Thymus (tissue), 11 donors: Measurements from ENCODE around the gene FRRS1L. TPM values are rescaled to one million over a fixed set of nuclear protein-coding genes. Genes with fewer than 3 reads are reported as not detected.

ENCODE experiments used
- DNase-seq, 9 donors: peaks; one replicate each; pipeline ENCODE4 v3.0.0-alpha.2; 2013; ENCODE audit warnings: low spot score in 9 of 9, low read depth in 6 of 9, missing footprints in 1 of 9
- H3K27ac ChIP-seq, 2 donors: one replicate each; pipeline ENCODE4 v1.5.1; 2013; ENCODE audit warnings: control low read depth in 1 of 2, low read depth in 1 of 2, low read length in 1 of 2, mild to moderate bottlenecking in 1 of 2, moderate library complexity in 1 of 2
- H3K27me3 ChIP-seq, 2 donors: one replicate each; pipeline ENCODE4 v1.5.1; 2013; ENCODE audit warnings: low read length in 1 of 2; ENCODE audit not compliant: control insufficient read depth in 2 of 2, insufficient read depth in 1 of 2
- H3K36me3 ChIP-seq, 2 donors: one replicate each; pipeline ENCODE4 v1.5.1; 2013; ENCODE audit warnings: low read length in 1 of 2, mild to moderate bottlenecking in 1 of 2, moderate library complexity in 1 of 2; ENCODE audit not compliant: control insufficient read depth in 2 of 2, insufficient read depth in 2 of 2
- H3K4me1 ChIP-seq, 2 donors: one replicate each; pipeline ENCODE4 v1.5.1; 2013; ENCODE audit warnings: low read length in 2 of 2; ENCODE audit not compliant: control insufficient read depth in 2 of 2, insufficient read depth in 2 of 2
- H3K4me3 ChIP-seq, 2 donors: one replicate each; pipeline ENCODE4 v1.5.1; 2013; ENCODE audit warnings: low read length in 2 of 2, control low read depth in 1 of 2, mild to moderate bottlenecking in 1 of 2
- H3K9me3 ChIP-seq, 2 donors: one replicate each; pipeline ENCODE4 v1.5.1; 2013; ENCODE audit warnings: low read length in 1 of 2, mild to moderate bottlenecking in 1 of 2; ENCODE audit not compliant: control insufficient read depth in 2 of 2, insufficient read depth in 1 of 2
- WGBS: extraction: QIAGEN DNeasy Blood & Tissue Kit; methylation state at CpG from one replicate; pipeline ENCODE4 v1.1.7; 2013; 5-methylcytosine and 5-hydroxymethylcytosine counted together
- polyA plus RNA-seq: library from polyadenylated mRNA; stranded (reverse); fragments of 200-250 nt; gene quantifications from one replicate; pipeline ENCODE4 v1.2.3, GENCODE V29; 2013
- total RNA-seq: library from RNA; stranded (reverse); fragments of 120-200 nt; gene quantifications from one replicate; pipeline ENCODE4 v1.2.4, GENCODE V29; 2013
- donor health status: healthy.

FRRS1L gene
- total and polyA plus RNA-seq, 2 donors: 0.07 to 0.09 TPM

DNA sequence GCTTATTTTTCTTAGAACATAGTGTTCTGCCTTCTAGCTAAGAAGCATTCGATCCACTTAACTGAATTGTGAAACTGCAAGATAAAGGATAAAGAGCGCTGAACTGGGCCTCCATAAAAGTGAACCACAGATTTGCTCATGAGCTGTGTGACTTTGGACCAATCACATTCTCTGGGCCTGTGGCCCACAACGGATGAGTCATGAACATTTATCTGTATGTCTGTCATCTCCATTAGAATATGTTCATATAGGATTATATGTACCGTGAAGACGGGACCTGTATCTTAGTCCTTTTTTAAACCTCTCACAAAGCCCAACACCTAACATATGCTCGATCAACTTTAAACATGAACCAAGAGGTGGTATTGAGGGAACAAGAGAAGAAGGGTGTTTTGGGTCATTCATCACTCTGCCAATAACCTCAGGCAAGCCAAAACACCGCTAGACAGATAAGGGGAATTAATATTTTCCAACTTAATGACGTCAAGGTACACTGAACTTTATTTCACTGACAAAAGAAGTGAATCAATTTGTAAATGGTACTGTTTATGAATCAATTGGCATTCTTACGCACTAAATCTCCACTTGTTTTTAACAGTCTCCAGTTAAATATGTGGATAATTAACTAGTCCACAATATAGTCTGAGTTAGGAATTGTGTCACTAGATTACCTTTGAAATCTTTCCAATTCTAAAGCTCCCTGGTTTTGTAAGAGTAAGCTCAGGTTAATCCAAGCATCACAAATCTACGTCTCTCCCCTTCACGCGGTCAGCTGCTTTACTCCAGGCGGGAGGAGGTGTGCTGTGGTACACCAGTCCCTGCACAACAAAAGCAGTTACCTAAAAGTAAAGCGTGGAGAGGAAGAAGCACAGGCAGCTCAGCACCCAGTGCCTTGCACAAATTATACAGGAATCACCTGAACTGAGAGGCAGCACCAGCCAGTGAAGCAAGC, 48.9 kb downstream of the FRRS1L start:
- DNase-seq: peak in 3 of 9 donors; percentile 21 to 54 (median 34)
- H3K27me3 ChIP-seq: no peaks in the 10 kb centered on the region
- H3K36me3 ChIP-seq: no peaks in the 10 kb centered on the region
- peaks cover 11 to 30% of the 10 kb centered on the region in 2 donors for H3K4me1 ChIP-seq
- H3K9me3 ChIP-seq: no peaks in the 10 kb centered on the region
- WGBS: 64% methylated on average over 14 of the region's 14 CpGs
- H3K27ac ChIP-seq: peak overlapping the region in 1 of 2 donors; percentile 44
- peak overlapping the region; percentile 81 to 86 for H3K4me3 ChIP-seq

DNA sequence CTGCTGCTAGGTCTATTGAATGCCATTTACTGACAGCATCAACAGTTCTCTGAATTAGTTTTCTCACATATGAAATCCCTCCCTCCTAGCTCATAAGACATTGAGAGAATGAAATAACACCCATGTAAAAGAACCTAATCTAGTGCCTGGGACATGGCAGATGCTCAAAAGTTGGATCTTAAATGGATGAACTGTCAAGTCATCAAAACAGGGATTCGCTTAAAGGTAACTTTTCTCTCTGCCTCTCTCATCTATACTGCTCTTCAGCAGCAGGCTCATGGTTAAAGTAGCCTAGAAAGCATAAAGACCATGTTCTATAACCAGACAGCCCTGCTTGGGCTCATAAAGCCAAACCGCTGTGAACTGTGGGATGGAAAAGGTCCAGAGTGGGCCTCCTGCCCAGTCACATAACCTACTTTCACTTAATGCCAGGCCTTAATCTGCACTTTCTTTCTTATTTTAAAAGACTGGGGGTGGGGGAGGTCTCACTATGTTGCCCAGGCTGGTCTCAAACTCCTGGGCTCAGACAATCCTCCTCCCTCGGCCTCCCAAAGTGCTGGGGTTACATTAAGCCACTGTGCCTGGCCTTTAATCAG, 51.0 kb downstream of the FRRS1L start:
- Histone ChIP-seq H3K27me3 (no peaks in the 10 kb centered on the region), H3K4me3 (no peak overlapping the region), H3K9me3 (no peaks in the 10 kb centered on the region), H3K4me1 (peaks cover 11 to 25% of the 10 kb centered on the region in 2 donors), H3K27ac (no peak overlapping the region), H3K36me3 (no peaks in the 10 kb centered on the region)
- no peak for DNase-seq
- 98% methylated on average over 3 of the region's 3 CpGs for WGBS

- Histone ChIP-seq H3K9me3 (no peaks in the 10 kb centered on the region), H3K36me3 (no peaks in the 10 kb centered on the region), H3K27me3 (no peaks in the 10 kb centered on the region), H3K4me3 (no peak overlapping the region), H3K4me1 (peaks cover 9 to 19% of the 10 kb centered on the region in 2 donors), H3K27ac (no peak overlapping the region)
- DNase-seq: no peak
- 96% methylated on average over 3 of the region's 3 CpGs for WGBS
Observed at GRCh38 chr9:109114670-109115069, 52.4 kb downstream of the FRRS1L start.

DNA sequence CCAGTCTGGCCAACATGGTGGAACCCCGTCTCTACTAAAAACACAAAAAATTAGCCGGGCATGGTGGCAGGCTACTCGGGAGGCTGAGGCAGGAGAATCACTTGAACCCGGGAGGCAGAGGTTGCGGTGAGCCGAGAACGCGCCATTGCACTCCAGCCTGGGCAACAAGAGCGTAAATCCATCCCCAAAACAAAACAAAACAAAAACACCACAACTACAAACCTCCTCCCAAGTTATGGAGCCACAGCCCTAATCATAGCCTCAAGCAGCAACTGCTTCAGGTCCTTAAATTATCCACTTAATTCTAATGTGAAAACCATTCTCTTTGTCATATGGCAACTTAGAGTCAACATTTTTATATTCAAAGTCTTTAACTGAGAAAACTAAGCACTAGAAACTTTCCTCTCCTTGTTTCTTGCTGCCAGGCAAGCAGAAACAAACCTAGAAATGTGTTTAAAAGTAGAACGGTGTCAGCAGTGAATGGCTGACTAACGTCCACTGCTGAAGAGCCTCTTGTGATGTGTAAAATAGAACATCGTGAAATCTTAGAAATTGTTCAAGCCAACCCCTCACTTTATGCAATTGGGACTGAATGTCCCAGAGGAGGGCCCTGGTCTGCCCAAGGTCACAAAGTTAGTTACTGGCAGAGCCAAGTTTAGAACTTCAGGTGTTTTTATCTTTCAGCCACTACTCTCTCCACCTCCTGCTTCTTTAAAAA, 53.0 kb downstream of the FRRS1L start:
- no peaks in the 10 kb centered on the region for H3K36me3 ChIP-seq
- no peak overlapping the region for H3K27ac ChIP-seq
- H3K27me3 ChIP-seq: no peaks in the 10 kb centered on the region
- DNase-seq: no peak
- WGBS: 96% methylated on average over 12 of the region's 12 CpGs
- H3K4me3 ChIP-seq: no peak overlapping the region
- H3K4me1 ChIP-seq: peaks cover 9 to 18% of the 10 kb centered on the region in 2 donors
- no peaks in the 10 kb centered on the region for H3K9me3 ChIP-seq

- peaks cover 5 to 11% of the 10 kb centered on the region in 2 donors for H3K4me1 ChIP-seq
- 92% methylated on average over 3 of the region's 3 CpGs for WGBS
- no peak overlapping the region for H3K27ac ChIP-seq
- DNase-seq: no peak
- no peaks in the 10 kb centered on the region for H3K27me3 ChIP-seq
- no peak overlapping the region for H3K4me3 ChIP-seq
- H3K36me3 ChIP-seq: no peaks in the 10 kb centered on the region
- no peaks in the 10 kb centered on the region for H3K9me3 ChIP-seq
Observed at GRCh38 chr9:109113254-109113653, 53.8 kb downstream of the FRRS1L start.

DNA sequence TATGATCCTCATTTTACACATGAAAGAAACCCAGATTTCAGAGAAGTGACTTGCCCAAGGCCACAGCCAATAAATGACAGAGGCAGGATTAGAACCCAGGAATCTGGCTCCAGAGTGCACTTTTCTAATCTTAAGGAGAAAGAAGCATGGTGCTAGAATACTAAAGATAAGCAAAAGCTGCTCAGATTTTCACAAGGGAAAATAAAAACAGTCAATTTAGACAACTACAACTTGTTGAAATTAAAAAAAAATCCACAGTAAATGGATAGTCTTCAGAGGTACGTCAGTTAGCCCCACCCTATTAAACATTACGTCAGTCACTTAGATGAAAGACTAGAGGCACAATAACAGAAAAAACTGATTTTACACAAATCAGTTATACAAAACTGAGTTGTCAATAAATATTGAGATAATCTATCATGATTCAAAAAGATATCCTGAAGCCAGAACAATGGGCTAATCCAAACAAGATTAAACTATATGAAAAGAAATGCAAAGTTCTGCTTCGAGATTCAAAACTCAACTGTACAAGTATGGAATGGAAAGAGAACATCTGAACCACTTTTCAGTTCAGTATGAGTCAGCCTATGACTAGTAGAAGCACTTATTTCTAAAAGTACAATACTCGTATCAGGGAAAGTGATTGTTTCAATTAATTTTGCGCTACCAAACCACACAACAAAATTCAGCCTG, 56.6 kb downstream of the FRRS1L start:
- peaks cover 0 to 6% of the 10 kb centered on the region in 2 donors for H3K36me3 ChIP-seq
- DNase-seq: no peak
- 87% methylated on average over 5 of the region's 5 CpGs for WGBS
- no peak overlapping the region for H3K4me3 ChIP-seq
- no peaks in the 10 kb centered on the region for H3K9me3 ChIP-seq
- H3K27me3 ChIP-seq: no peaks in the 10 kb centered on the region
- no peak overlapping the region for H3K27ac ChIP-seq
- peaks cover 0 to 2% of the 10 kb centered on the region in 2 donors for H3K4me1 ChIP-seq

DNA sequence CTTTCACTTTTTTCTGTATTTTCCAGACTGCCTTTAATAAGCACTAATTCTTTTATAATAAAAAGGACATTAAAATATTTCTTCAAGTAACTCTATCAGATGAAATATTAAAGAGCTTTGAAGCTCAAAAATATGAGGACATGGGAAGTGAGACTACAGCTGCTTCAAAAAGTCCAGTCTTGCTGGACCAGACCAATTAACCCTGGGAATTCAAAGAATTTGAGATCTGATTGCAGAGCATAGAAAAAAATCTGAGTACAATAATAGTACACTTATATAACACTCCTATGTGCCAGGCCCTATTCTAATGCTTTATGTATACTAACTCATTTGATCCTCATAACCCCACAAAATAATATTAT, 57.1 kb downstream of the FRRS1L start:
- peaks cover 0 to 6% of the 10 kb centered on the region in 2 donors for H3K36me3 ChIP-seq
- H3K27me3 ChIP-seq: no peaks in the 10 kb centered on the region
- no peak for DNase-seq
- H3K4me1 ChIP-seq: peaks cover 0 to 2% of the 10 kb centered on the region in 2 donors
- H3K4me3 ChIP-seq: no peak overlapping the region
- no peaks in the 10 kb centered on the region for H3K9me3 ChIP-seq
- H3K27ac ChIP-seq: no peak overlapping the region

GRCh38 chr9:109108318-109108717, 58.7 kb downstream of the FRRS1L start:
- Histone ChIP-seq H3K27ac (no peak overlapping the region), H3K4me3 (no peak overlapping the region), H3K36me3 (peaks cover 8 to 11% of the 10 kb centered on the region in 2 donors), H3K27me3 (no peaks in the 10 kb centered on the region), H3K9me3 (peaks cover 0 to 4% of the 10 kb centered on the region in 2 donors), H3K4me1 (peaks cover 0 to 2% of the 10 kb centered on the region in 2 donors)
- DNase-seq: no peak
- WGBS: 84% methylated on average over 4 of the region's 4 CpGs
